Body of pancreas (tissue), 4 donors: ENCODE results near the gene ZP3.

Experiments used
- POLR2A ChIP-seq, 3 donors: fragments of 450-650 bp; IDR thresholded peaks; one replicate each; pipeline ENCODE4 v1.6.1; 2016; ENCODE audit warnings: antibody characterized with exemption in 3 of 3, mild to moderate bottlenecking in 2 of 3
- TF ChIP-seq, protein P1 (sequence below), 7 experiments: fragments of 450-650 bp in 4 of 7; fragments of 200-600 bp in 3 of 7; sonication (generic) in 3 of 7; IDR thresholded peaks; one replicate each; pipeline ENCODE4 v1.5.1; 2016 to 2019; ENCODE audit warnings: antibody characterized with exemption in 7 of 7

- TF ChIP-seq, protein P1, sequence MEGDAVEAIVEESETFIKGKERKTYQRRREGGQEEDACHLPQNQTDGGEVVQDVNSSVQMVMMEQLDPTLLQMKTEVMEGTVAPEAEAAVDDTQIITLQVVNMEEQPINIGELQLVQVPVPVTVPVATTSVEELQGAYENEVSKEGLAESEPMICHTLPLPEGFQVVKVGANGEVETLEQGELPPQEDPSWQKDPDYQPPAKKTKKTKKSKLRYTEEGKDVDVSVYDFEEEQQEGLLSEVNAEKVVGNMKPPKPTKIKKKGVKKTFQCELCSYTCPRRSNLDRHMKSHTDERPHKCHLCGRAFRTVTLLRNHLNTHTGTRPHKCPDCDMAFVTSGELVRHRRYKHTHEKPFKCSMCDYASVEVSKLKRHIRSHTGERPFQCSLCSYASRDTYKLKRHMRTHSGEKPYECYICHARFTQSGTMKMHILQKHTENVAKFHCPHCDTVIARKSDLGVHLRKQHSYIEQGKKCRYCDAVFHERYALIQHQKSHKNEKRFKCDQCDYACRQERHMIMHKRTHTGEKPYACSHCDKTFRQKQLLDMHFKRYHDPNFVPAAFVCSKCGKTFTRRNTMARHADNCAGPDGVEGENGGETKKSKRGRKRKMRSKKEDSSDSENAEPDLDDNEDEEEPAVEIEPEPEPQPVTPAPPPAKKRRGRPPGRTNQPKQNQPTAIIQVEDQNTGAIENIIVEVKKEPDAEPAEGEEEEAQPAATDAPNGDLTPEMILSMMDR (IDR thresholded peaks at IDR 0.05) = no peak
- no peak for TF ChIP-seq POLR2A (IDR thresholded peaks at IDR 0.05)
Observed at GRCh38 chr7:76403780-76404494, 20.8 kb upstream of the ZP3 start.
